Activated T-cell treated with anti-CD3 and anti-CD28 coated beads, Interleukin-2, amount 50 U/mL, for 72 hours (primary cell): Measurements from ENCODE around the gene DSTN. TPM values are rescaled to one million over a fixed set of nuclear protein-coding genes. Genes with fewer than 3 reads are reported as not detected.

Experiments
- ATAC-seq, 2 donors: fragments of 150-1000 bp; cut with Tn5 transposase; replicated peaks in 1 of 2; 2 replicates each; pipeline ENCODE4 v1.10.0; 2021; ENCODE audit warnings: moderate library complexity in 2 of 2, mild to moderate bottlenecking in 1 of 2
- DNase-seq, 2 donors: peaks; one replicate each; pipeline ENCODE4 v3.0.0; 2021 to 2022; ENCODE audit warnings: mixed read lengths in 1 of 2
- H3K27ac Mint-ChIP-seq: one replicate; pipeline ENCODE4 v1.8.0; 2022; ENCODE audit warnings: mild to moderate bottlenecking, moderate library complexity, mixed read lengths
- H3K27me3 Mint-ChIP-seq: one replicate; pipeline ENCODE4 v1.8.0; 2022; ENCODE audit warnings: low read depth, mixed read lengths
- H3K36me3 Mint-ChIP-seq, 2 donors: one replicate each; pipeline ENCODE4 v1.8.0; 2022; ENCODE audit warnings: mixed read lengths in 2 of 2, mild to moderate bottlenecking in 1 of 2; ENCODE audit not compliant: insufficient read depth in 2 of 2
- H3K4me1 Mint-ChIP-seq: one replicate; pipeline ENCODE4 v1.8.0; 2022; ENCODE audit warnings: low read depth, mixed read lengths
- H3K4me3 Mint-ChIP-seq, 2 donors: one replicate each; pipeline ENCODE4 v1.8.0; 2022; ENCODE audit warnings: mild to moderate bottlenecking in 2 of 2, mixed read lengths in 2 of 2, moderate library complexity in 2 of 2
- H3K9me3 Mint-ChIP-seq, 2 donors: one replicate each; pipeline ENCODE4 v1.8.0; 2022; ENCODE audit warnings: mixed read lengths in 2 of 2
- total RNA-seq, 2 donors: library from RNA; stranded (reverse); gene quantifications; one replicate each; pipeline ENCODE4 v1.2.3, GENCODE V29; 2022

The DSTN gene
- total RNA-seq, 2 donors from 2014 or later, result 62.8 to 70.4 TPM

DNA sequence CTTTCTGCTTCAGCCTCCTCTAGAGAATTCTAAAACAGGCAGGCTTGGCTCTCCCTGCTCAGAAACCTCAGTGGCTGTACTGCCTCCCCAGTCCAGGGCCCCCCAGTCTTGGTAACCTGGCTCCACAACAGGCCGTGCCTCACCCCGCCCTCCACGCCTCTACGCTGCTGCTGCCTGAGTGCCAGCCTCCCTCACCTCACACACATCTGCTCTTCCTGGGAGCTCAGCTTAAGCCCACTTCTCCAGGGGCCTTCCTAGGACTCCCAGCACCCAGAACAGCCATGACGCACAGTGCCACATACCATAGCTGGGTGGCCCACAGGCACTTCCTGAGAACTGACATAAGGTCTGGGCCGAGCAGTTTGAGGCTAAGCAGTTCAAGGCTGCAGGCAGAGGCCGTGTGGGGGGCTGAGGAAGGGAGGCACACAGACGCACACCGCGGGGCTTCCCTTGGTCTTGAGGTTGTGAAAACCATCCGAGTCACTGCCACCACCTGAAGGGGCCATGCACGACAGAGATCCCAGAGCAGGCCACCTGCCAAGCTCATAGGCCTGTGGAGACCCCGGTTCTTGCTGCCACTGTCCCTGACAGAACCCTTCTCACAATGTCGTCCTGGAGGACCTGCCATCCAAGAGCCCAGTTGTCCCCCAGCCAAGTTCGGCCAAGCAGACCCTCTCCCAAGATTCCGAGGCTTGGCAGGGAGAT lies 42.6 kb downstream of the DSTN start:
- DNase-seq (peak; percentile 52 to 56), ATAC-seq (peak; percentile 78 to 82)
- no peaks in the 10 kb centered on the region for H3K9me3 Mint-ChIP-seq
- peak overlapping the region; percentile 63 for H3K27ac Mint-ChIP-seq
- no peaks in the 10 kb centered on the region for H3K27me3 Mint-ChIP-seq
- peak overlapping the region; percentile 15 to 75 for H3K4me3 Mint-ChIP-seq
- H3K4me1 Mint-ChIP-seq, result peaks cover 32% of the 10 kb centered on the region
- H3K36me3 Mint-ChIP-seq, result peaks cover 0 to 4% of the 10 kb centered on the region in 2 donors

- Mint-ChIP-seq H3K9me3 (no peaks in the 10 kb centered on the region), H3K36me3 (peaks cover 0 to 2% of the 10 kb centered on the region in 2 donors), H3K27me3 (no peaks in the 10 kb centered on the region), H3K4me3 (no peak overlapping the region), H3K4me1 (peaks cover 32% of the 10 kb centered on the region), H3K27ac (no peak overlapping the region)
- no peak for ATAC-seq
- no peak for DNase-seq
Measured at GRCh38 chr20:17612992-17613327, 43.1 kb downstream of the DSTN start.

GRCh38 chr20:17613328-17614175 lies 43.7 kb downstream of the DSTN start:
- peaks cover 32% of the 10 kb centered on the region for H3K4me1 Mint-ChIP-seq
- DNase-seq (no peak), ATAC-seq (no peak)
- H3K9me3 Mint-ChIP-seq, result no peaks in the 10 kb centered on the region
- peaks cover 0 to 2% of the 10 kb centered on the region in 2 donors for H3K36me3 Mint-ChIP-seq
- H3K4me3 Mint-ChIP-seq, result no peak overlapping the region
- H3K27ac Mint-ChIP-seq, result no peak overlapping the region
- no peaks in the 10 kb centered on the region for H3K27me3 Mint-ChIP-seq

DNA sequence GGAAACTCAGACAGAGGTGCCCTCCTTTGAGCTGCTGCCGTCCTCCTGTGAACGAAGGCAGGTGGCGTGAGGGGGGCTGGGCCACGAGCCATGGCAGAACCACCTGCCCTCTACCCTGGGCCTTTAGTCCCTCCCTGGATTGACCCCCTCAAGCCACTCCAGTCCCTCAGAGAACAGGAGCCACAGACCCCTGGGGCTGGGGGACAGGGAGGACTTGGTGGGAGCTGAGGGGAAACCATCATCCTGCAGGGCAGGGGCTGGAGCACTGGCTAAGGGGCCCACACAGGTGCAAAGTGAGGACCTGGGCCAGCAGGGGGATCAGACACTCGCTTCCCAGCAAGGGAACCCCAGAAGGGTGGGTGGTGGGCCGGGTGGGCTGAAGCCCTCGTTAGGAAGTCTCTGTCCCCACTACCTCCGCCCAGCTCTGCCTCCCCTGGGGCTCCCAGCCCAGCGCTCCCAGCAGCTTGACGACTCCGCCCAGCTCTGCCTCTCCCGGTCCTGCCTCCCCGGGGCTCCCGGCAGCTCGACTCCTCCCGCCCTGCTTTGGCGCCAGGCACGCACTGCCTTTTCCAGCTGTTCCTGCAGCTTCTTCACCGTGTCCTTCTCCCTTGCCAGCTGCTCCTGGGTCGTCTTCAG lies 44.4 kb downstream of the DSTN start:
- peaks cover 0 to 2% of the 10 kb centered on the region in 2 donors for H3K36me3 Mint-ChIP-seq
- ATAC-seq, result no peak
- no peak overlapping the region for H3K27ac Mint-ChIP-seq
- no peak for DNase-seq
- H3K4me1 Mint-ChIP-seq, result peaks cover 29% of the 10 kb centered on the region
- no peaks in the 10 kb centered on the region for H3K9me3 Mint-ChIP-seq
- H3K4me3 Mint-ChIP-seq, result no peak overlapping the region
- H3K27me3 Mint-ChIP-seq, result no peaks in the 10 kb centered on the region

DNA sequence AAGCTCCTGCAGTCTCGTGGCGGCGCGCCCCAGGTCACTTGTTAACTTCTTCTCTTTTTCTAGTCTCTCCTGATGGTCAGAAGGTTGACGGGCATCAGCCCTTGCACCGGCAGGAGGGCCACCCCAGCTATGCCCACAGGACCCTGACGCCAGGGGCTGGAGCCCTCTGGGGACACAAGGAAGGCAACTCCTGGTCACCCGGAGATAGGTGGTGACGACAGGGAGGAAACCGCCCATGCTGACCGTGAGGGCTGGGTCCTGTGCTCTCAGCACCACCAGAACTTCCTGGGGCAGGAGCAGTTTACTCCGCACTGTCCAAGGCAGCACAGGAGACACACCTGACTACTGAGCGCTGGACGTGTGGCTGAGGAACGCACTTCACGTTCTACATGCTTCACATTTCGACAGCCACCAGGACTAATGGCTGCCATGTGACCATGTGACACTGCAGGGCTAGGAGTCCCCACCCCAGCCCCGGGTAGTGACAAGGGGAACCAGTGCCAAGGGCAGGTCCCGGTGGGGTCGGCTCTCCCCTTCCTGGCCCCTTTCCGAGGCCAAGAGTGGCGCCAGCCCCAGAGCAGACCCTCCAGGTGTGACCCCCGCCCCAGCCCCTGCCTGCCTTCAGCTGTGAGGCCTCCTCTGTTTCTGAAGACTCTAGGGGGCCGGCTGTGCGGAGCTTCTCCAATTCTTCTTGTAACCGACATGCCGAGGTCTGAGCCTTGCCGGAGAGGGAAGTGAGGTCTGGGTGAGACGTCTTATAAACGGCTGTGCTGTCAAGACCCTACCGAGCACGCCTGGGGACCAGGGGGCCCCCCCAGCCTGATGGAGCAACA lies 45.2 kb downstream of the DSTN start:
- Mint-ChIP-seq H3K9me3 (no peaks in the 10 kb centered on the region), H3K36me3 (peaks cover 0 to 2% of the 10 kb centered on the region in 2 donors), H3K4me1 (peaks cover 23% of the 10 kb centered on the region), H3K4me3 (no peak overlapping the region), H3K27ac (no peak overlapping the region), H3K27me3 (no peaks in the 10 kb centered on the region)
- no peak for DNase-seq
- no peak for ATAC-seq

GRCh38 chr20:17615645-17616479 lies 46.0 kb downstream of the DSTN start:
- H3K4me3 Mint-ChIP-seq, result no peak overlapping the region
- no peaks in the 10 kb centered on the region for H3K9me3 Mint-ChIP-seq
- H3K27me3 Mint-ChIP-seq, result no peaks in the 10 kb centered on the region
- peaks cover 17% of the 10 kb centered on the region for H3K4me1 Mint-ChIP-seq
- no peak overlapping the region for H3K27ac Mint-ChIP-seq
- peaks cover 0 to 2% of the 10 kb centered on the region in 2 donors for H3K36me3 Mint-ChIP-seq
- ATAC-seq (no peak), DNase-seq (no peak)

DNA sequence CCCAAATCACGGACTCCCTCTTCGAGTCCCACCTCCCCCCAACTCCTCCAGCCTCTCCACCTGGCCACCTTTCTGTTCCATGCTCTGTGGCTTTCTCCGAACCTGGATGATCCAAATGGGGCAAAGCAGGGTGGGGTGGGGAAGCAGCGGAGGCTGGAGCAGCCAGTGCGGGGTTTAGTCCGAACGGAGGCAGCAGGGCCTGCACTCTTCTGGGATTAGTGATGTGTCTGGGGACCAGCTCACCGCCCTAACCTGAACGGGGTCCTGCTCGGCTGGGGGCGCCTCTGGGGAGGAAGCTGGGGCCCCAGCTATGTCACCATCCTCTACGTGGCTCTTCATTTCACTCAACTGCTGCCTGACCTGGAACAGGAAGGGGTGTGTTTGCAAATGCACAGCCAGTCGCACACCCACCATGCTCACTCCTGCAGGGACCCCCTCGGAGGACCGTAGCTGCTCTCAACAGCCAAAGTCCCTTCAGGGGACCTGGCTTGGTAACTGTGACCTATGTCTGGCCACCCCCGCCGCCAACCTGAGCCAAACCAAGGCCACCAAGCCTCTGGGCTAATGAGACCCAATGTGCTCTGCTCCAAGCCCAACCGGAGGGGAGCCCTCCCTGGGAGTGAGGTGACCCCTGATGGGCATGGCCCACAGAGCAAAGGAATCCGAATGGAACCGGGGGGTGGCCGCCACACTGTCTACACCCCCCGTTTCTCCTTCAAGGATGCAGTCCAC lies 46.8 kb downstream of the DSTN start:
- Mint-ChIP-seq H3K27ac (no peak overlapping the region), H3K4me3 (no peak overlapping the region), H3K36me3 (peaks cover 0 to 2% of the 10 kb centered on the region in 2 donors), H3K4me1 (peaks cover 13% of the 10 kb centered on the region), H3K27me3 (no peaks in the 10 kb centered on the region), H3K9me3 (no peaks in the 10 kb centered on the region)
- ATAC-seq, result no peak
- DNase-seq, result no peak

- Mint-ChIP-seq H3K4me3 (no peak overlapping the region), H3K27me3 (no peaks in the 10 kb centered on the region), H3K4me1 (peaks cover 6% of the 10 kb centered on the region), H3K36me3 (peaks cover 0 to under 1% of the 10 kb centered on the region in 2 donors), H3K9me3 (no peaks in the 10 kb centered on the region), H3K27ac (no peak overlapping the region)
- DNase-seq (peak; percentile 55 to 57), ATAC-seq (peak; percentile 55 to 63)
Measured at GRCh38 chr20:17617212-17617867, 47.5 kb downstream of the DSTN start.

DNA sequence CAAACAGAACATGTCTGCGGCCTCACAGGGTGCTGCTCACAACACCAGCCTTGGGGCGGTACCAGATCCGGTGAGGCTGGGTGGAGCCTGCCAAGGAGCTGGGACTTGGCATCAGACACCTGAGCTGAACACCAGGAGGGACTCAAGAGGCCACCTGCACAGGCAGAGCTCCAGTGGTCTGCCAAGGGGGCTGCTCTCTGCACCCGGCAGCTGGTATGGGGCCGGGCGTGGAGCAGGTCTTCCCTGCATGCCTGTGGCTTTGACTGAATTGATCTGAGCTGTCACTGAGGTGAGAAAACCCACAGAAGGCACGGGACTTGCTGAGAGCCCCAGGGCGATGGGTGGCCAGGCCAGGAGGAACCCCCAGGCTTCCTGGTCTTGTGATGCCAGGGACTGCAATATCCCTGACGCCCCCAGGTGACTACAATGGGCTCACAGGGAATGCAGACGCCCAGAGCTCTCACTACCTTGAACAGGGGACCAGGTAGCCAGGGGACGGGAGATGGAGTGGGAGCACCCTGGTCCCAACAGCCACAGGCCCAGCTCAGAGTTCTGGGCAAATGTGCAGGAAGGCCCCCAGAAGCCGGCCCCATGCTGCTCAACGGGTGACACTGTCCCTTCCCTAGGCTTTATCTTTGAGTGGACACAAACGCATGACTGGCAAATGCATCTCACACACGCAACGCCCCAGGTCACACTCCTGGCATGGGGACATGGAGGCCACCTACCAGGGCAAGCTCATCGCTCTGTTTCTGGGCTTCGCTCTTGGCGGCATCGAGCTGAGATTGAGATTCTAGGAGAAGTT lies 48.2 kb downstream of the DSTN start:
- no peaks in the 10 kb centered on the region for H3K9me3 Mint-ChIP-seq

DNA sequence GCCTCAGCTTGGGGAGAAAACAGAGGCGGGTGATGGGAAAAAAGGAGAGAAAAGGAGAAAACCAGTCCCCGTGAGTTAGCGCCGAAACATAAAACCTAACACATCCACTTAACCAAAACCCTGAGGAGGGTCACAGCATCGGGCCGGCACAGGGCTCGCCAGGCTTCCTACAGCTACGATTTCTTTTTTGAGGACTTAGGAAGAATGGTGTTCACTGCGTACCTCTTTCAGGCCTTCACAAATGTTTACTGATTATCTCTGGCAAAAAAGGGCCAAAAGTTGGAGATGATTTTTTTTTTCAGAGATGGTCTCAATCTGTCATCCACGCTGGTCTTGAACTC lies 48.8 kb downstream of the DSTN start:
- no peaks in the 10 kb centered on the region for H3K9me3 Mint-ChIP-seq
- ATAC-seq, result no peak
- no peak overlapping the region for H3K27ac Mint-ChIP-seq
- no peaks in the 10 kb centered on the region for H3K4me1 Mint-ChIP-seq
- no peaks in the 10 kb centered on the region for H3K27me3 Mint-ChIP-seq
- H3K4me3 Mint-ChIP-seq, result no peak overlapping the region
- H3K36me3 Mint-ChIP-seq, result no peaks in the 10 kb centered on the region
- DNase-seq, result no peak

More for the DNA sequence above, 48.2 kb downstream of the DSTN start:
- Mint-ChIP-seq H3K4me3 (no peak overlapping the region), H3K27me3 (no peaks in the 10 kb centered on the region), H3K36me3 (no peaks in the 10 kb centered on the region), H3K27ac (no peak overlapping the region), H3K4me1 (no peaks in the 10 kb centered on the region)
- no peak for DNase-seq
- ATAC-seq, result no peak
